A673 (cell line): ENCODE data around the gene MRTFA. TPM values are rescaled to one million over a fixed set of nuclear protein-coding genes. Genes with fewer than 3 reads are reported as not detected.

ENCODE experiments used
- BruUV-seq: library from RNA; stranded (reverse); fragments of 400-500 nt; replicated peaks from 2 replicates; lab custom pipeline; 2021; lab: Mats Ljungman, UMichigan
- CTCF ChIA-PET: fragments of 300-600 bp; sonication (Branson Sonifier 250); formaldehyde crosslinking; loops from one replicate; lab custom pipeline; 2022; ENCODE audit warnings: antibody characterized with exemption; lab: Charles Lee
- POLR2A ChIA-PET: fragments of 300-600 bp; sonication (Branson Sonifier 250); formaldehyde crosslinking; loops from one replicate; lab custom pipeline; 2022; ENCODE audit warnings: antibody characterized with exemption; ENCODE audit not compliant: low non-redundant PET; lab: Charles Lee
- DNase-seq: peaks from one replicate; pipeline ENCODE4 v3.0.0-alpha.2; 2015; ENCODE audit warnings: low spot score
- H3K27ac ChIP-seq: fragments of 200-600 bp; sonication (generic); 2 replicates; pipeline ENCODE4 v1.5.1; 2016; ENCODE audit warnings: mixed run types, low read depth, mild to moderate bottlenecking, mixed read lengths, antibody characterized with exemption, low read length; ENCODE audit not compliant: poor library complexity, severe bottlenecking
- H3K27me3 ChIP-seq: fragments of 200-600 bp; sonication (generic); replicated peaks from 2 replicates; pipeline ENCODE4 v1.6.1; 2017; ENCODE audit warnings: mixed run types, low read depth, mild to moderate bottlenecking, mixed read lengths, antibody characterized with exemption, low read length; ENCODE audit not compliant: insufficient read depth, poor library complexity
- H3K36me3 ChIP-seq: fragments of 200-600 bp; sonication (generic); 2 replicates; pipeline ENCODE4 v1.6.1; 2016; ENCODE audit warnings: mixed run types, mild to moderate bottlenecking, mixed read lengths, antibody characterized with exemption, low read length; ENCODE audit not compliant: insufficient read depth, poor library complexity, severe bottlenecking
- H3K4me1 ChIP-seq: fragments of 200-600 bp; sonication (generic); 2 replicates; pipeline ENCODE4 v1.6.1; 2017; ENCODE audit warnings: mixed run types, mild to moderate bottlenecking, mixed read lengths, antibody characterized with exemption, low read length; ENCODE audit not compliant: insufficient read depth, poor library complexity, severe bottlenecking
- H3K4me3 ChIP-seq: fragments of 200-600 bp; sonication (generic); 2 replicates; pipeline ENCODE4 v1.5.1; 2016; ENCODE audit warnings: low read depth, mixed run types, mild to moderate bottlenecking, mixed read lengths, low read length; ENCODE audit not compliant: poor library complexity, severe bottlenecking
- H3K9me3 ChIP-seq: fragments of 200-600 bp; sonication (generic); 2 replicates; pipeline ENCODE4 v1.6.1; 2016; ENCODE audit warnings: mixed run types, low read depth, mild to moderate bottlenecking, mixed read lengths, antibody characterized with exemption, low read length; ENCODE audit not compliant: poor library complexity, severe bottlenecking
- CTCF ChIP-seq: fragments of 300-800, 200-600 bp; sonication (generic); conservative IDR thresholded peaks from 2 replicates; pipeline ENCODE4 v1.5.1; 2017; ENCODE audit warnings: low read depth, mild to moderate bottlenecking, antibody characterized with exemption, low read length, moderate library complexity, mixed read lengths
- EZH2 ChIP-seq: fragments of 200-600 bp; sonication (generic); IDR thresholded peaks from 2 replicates; pipeline ENCODE4 v1.6.1; 2017; ENCODE audit warnings: borderline replicate concordance, low read depth, mild to moderate bottlenecking, mixed read lengths, antibody characterized with exemption, low read length; ENCODE audit not compliant: poor library complexity, severe bottlenecking
- intact Hi-C: fragments of 100-400 bp; cut with micrococcal nuclease; formaldehyde crosslinking; loops from one replicate; pipeline ENCODE4 v1.10.0; 2022; ENCODE audit not compliant: unreplicated experiment
- total RNA-seq: library from RNA; stranded (reverse); gene quantifications from 2 replicates; pipeline ENCODE4 v1.2.3, GENCODE V29; 2021

The MRTFA gene
- total RNA-seq, 1 experiment from 2014 or later: 35.8 TPM

- intact Hi-C loops: no loop called here
- no peak for DNase-seq
- ChIA-PET CTCF (no interaction called here), POLR2A (no interaction called here)
- no TSS peak for BruUV-seq
- Histone ChIP-seq H3K27ac (no peak overlapping the region), H3K27me3 (no peaks in the 10 kb centered on the region), H3K9me3 (no peaks in the 10 kb centered on the region), H3K36me3 (no peaks in the 10 kb centered on the region), H3K4me3 (no peak overlapping the region), H3K4me1 (no peaks in the 10 kb centered on the region)
- no peak for TF ChIP-seq EZH2
- TF ChIP-seq CTCF: no peak
Measured at GRCh38 chr22:40468616-40469015, 167.9 kb downstream of the MRTFA start.

- no peaks in the 10 kb centered on the region for H3K27me3 ChIP-seq
- no peaks in the 10 kb centered on the region for H3K36me3 ChIP-seq
- TF ChIP-seq CTCF (no peak), EZH2 (no peak)
- no peaks in the 10 kb centered on the region for H3K9me3 ChIP-seq
- DNase-seq: no peak
- H3K4me3 ChIP-seq: no peak overlapping the region
- no TSS peak for BruUV-seq
- H3K4me1 ChIP-seq: no peaks in the 10 kb centered on the region
- ChIA-PET CTCF (no interaction called here), POLR2A (no interaction called here)
- intact Hi-C loops: no loop called here
- no peak overlapping the region for H3K27ac ChIP-seq
Measured at GRCh38 chr22:40466976-40467375, 169.5 kb downstream of the MRTFA start.

- CTCF ChIA-PET: no interaction called here
Measured at GRCh38 chr22:40463683-40464082, 172.8 kb downstream of the MRTFA start.

More at GRCh38 chr22:40463683-40464082, 172.8 kb downstream of the MRTFA start:
- Histone ChIP-seq H3K9me3 (no peaks in the 10 kb centered on the region), H3K27me3 (no peaks in the 10 kb centered on the region), H3K36me3 (no peaks in the 10 kb centered on the region), H3K4me1 (no peaks in the 10 kb centered on the region), H3K4me3 (no peak overlapping the region), H3K27ac (no peak overlapping the region)
- no TSS peak for BruUV-seq
- POLR2A ChIA-PET: interaction anchor here (0.6 kb wide), 1 partner anchor 878 kb away, joined by 13 read pairs; no protein-coding TSS in a partner anchor
- no peak for DNase-seq
- no peak for TF ChIP-seq CTCF
- intact Hi-C loops: no loop called here
